Smooth muscle cell of the brain vasculature (primary cell): Measurements from ENCODE around the gene SCAMP3.

Experiments used
- DNase-seq: peaks from one replicate; pipeline ENCODE4 v3.0.0-alpha.2; 2012; ENCODE audit warnings: low read depth, low spot score

Gene SCAMP3

DNA sequence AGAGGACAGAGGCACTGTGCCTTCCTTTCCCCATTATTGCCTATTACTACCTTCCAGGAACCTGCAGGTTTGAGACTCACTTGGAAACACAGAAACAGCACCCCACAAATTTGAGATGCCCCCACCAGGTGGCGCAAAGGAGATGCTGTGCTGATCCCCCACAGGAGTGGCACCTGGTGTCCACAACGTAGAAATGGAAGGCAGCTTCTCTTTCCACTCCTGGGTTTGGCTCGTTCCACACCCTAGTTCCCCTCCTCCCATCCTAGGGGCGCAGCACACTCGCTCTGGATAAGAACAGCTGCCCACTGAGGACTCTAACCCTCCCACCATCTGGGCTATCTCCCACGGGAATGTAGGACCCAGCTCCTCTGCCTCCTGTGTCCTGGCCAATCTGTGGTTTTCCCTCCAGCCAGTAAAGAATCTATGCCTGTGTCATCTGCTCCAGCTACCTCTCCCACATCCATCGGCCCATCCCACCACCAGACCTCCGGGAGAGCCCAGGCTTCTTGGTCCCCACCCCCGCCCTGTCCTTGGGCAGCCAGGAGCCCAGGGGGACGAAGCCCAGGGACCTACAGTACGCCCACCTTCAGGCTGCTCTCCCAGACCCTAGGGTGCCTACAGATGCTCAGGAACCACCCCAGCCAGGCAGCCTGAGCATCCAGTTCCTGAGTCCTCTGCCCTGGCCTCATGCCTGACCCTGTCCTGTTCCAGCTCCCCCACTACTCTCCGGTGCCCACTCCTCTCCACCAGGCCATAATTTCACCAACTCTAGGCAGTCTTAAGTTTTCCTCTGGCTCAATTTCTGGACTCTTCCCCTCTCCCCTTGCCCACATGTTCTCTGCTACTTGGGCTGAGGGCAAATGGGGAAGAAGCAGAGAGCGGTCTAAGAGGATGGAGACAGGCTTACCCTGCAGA is 55.0 kb downstream of the SCAMP3 start:
- no peak for DNase-seq
